Osteoblast (primary cell): ENCODE data around the gene PLCL2. TPM values are rescaled to one million over a fixed set of nuclear protein-coding genes. Genes with fewer than 3 reads are reported as not detected.

Experiments used
- DNase-seq: peaks from one replicate; pipeline ENCODE4 v3.0.0; 2011; ENCODE audit warnings: low spot score, mixed read lengths; ENCODE audit not compliant: insufficient read length; ENCODE audit errors: missing footprints
- H2AFZ ChIP-seq: 2 replicates; pipeline ENCODE4 v1.6.0; 2011; ENCODE audit warnings: mild to moderate bottlenecking, low read length
- H3K27ac ChIP-seq: 2 replicates; pipeline ENCODE4 v1.5.1; 2011; ENCODE audit warnings: mild to moderate bottlenecking, low read depth, low read length, moderate library complexity
- H3K27me3 ChIP-seq: 2 replicates; pipeline ENCODE4 v1.6.0; 2012; ENCODE audit warnings: mild to moderate bottlenecking, control low read depth, inconsistent platforms, low read length, moderate library complexity; ENCODE audit not compliant: insufficient read depth
- H3K36me3 ChIP-seq: 2 replicates; pipeline ENCODE4 v1.5.1; 2011; ENCODE audit warnings: mild to moderate bottlenecking, low read length, control low read depth, moderate library complexity; ENCODE audit not compliant: insufficient read depth
- H3K4me1 ChIP-seq: 2 replicates; pipeline ENCODE4 v1.5.1; 2011; ENCODE audit warnings: mild to moderate bottlenecking, low read length, control low read depth, moderate library complexity; ENCODE audit not compliant: insufficient read depth
- H3K4me2 ChIP-seq: 2 replicates; pipeline ENCODE4 v1.6.0; 2011; ENCODE audit warnings: mild to moderate bottlenecking, low read length; ENCODE audit not compliant: insufficient read depth
- H3K4me3 ChIP-seq: fragments of 200-600 bp; sonication (generic); 3 replicates; pipeline ENCODE4 v1.5.1; 2012; ENCODE audit warnings: mild to moderate bottlenecking, low read length, inconsistent platforms; ENCODE audit not compliant: insufficient read depth
- H3K79me2 ChIP-seq: 2 replicates; pipeline ENCODE4 v1.6.0; 2012; ENCODE audit warnings: mild to moderate bottlenecking, low read length, control low read depth, inconsistent platforms; ENCODE audit not compliant: insufficient read depth
- H3K9me3 ChIP-seq: 2 replicates; pipeline ENCODE4 v1.5.1; 2011; ENCODE audit warnings: low read depth, low read length, control low read depth
- H4K20me1 ChIP-seq: 2 replicates; pipeline ENCODE4 v1.6.0; 2012; ENCODE audit warnings: mild to moderate bottlenecking, low read length, control low read depth; ENCODE audit not compliant: insufficient read depth
- CTCF ChIP-seq: IDR thresholded peaks from 2 replicates; pipeline ENCODE4 v1.5.1; 2011; ENCODE audit warnings: mild to moderate bottlenecking, low read depth, low read length, moderate library complexity; ENCODE audit errors: extremely low read depth
- total RNA-seq: library from RNA; depleted of rRNA; stranded (reverse); fragments of >200 nt; gene quantifications from 2 replicates; pipeline ENCODE4 v1.2.3, GENCODE V29; 2012

PLCL2 gene
- total RNA-seq, 1 donor, result 5.1 TPM

GRCh38 chr3:17044855-17045254, 160.1 kb downstream of the PLCL2 start:
- no peaks in the 10 kb centered on the region for H3K9me3 ChIP-seq
- H3K4me2 ChIP-seq, result no peak overlapping the region
- H3K4me3 ChIP-seq, result no peak overlapping the region
- no peaks in the 10 kb centered on the region for H3K27me3 ChIP-seq
- H2AFZ ChIP-seq, result no peak overlapping the region
- H3K36me3 ChIP-seq, result no peaks in the 10 kb centered on the region
- no peaks in the 10 kb centered on the region for H3K79me2 ChIP-seq
- DNase-seq, result no peak
- H3K4me1 ChIP-seq, result peaks cover 18% of the 10 kb centered on the region
- H3K27ac ChIP-seq, result no peak overlapping the region
- TF ChIP-seq CTCF, result no peak
- H4K20me1 ChIP-seq, result no peaks in the 10 kb centered on the region

- no peaks in the 10 kb centered on the region for H3K79me2 ChIP-seq
- no peaks in the 10 kb centered on the region for H4K20me1 ChIP-seq
- no peak overlapping the region for H3K27ac ChIP-seq
- H3K27me3 ChIP-seq, result no peaks in the 10 kb centered on the region
- H3K4me1 ChIP-seq, result peaks cover 9% of the 10 kb centered on the region
- H3K36me3 ChIP-seq, result no peaks in the 10 kb centered on the region
- no peak overlapping the region for H2AFZ ChIP-seq
- H3K9me3 ChIP-seq, result no peaks in the 10 kb centered on the region
- no peak overlapping the region for H3K4me3 ChIP-seq
- DNase-seq, result no peak
- no peak for TF ChIP-seq CTCF
- no peak overlapping the region for H3K4me2 ChIP-seq
Measured at GRCh38 chr3:17045705-17046104, 160.9 kb downstream of the PLCL2 start.

GRCh38 chr3:17046623-17047022, 161.9 kb downstream of the PLCL2 start:
- Histone ChIP-seq H4K20me1 (no peaks in the 10 kb centered on the region), H3K27ac (no peak overlapping the region), H2AFZ (no peak overlapping the region), H3K4me3 (no peak overlapping the region), H3K36me3 (no peaks in the 10 kb centered on the region), H3K4me1 (peaks cover under 1% of the 10 kb centered on the region), H3K4me2 (no peak overlapping the region), H3K79me2 (no peaks in the 10 kb centered on the region), H3K27me3 (no peaks in the 10 kb centered on the region), H3K9me3 (no peaks in the 10 kb centered on the region)
- no peak for DNase-seq
- no peak for TF ChIP-seq CTCF

GRCh38 chr3:17047162-17047561, 162.4 kb downstream of the PLCL2 start:
- no peak overlapping the region for H3K4me2 ChIP-seq
- H3K27ac ChIP-seq, result no peak overlapping the region
- DNase-seq, result no peak

More at GRCh38 chr3:17047162-17047561, 162.4 kb downstream of the PLCL2 start:
- Histone ChIP-seq H4K20me1 (no peaks in the 10 kb centered on the region), H3K79me2 (no peaks in the 10 kb centered on the region), H3K36me3 (no peaks in the 10 kb centered on the region), H3K4me1 (no peaks in the 10 kb centered on the region), H3K4me3 (no peak overlapping the region), H3K9me3 (no peaks in the 10 kb centered on the region), H2AFZ (no peak overlapping the region), H3K27me3 (no peaks in the 10 kb centered on the region)
- TF ChIP-seq CTCF, result no peak
